RWPE2 (cell line): ENCODE data around the gene WWOX.

Experiments
- ATAC-seq: fragments of 200-7000 bp; cut with Tn5 transposase; 3 replicates; pipeline ENCODE4 v1.9.1; 2021; ENCODE audit warnings: low read depth
- DNase-seq: peaks from one replicate; pipeline ENCODE4 v3.0.0-alpha.2; 2020; ENCODE audit warnings: low spot score
- H3K27ac ChIP-seq: fragments of 450-650 bp; 2 replicates; pipeline ENCODE4 v1.5.1; 2017; ENCODE audit warnings: mild to moderate bottlenecking; ENCODE audit not compliant: poor library complexity, severe bottlenecking
- H3K27me3 ChIP-seq: fragments of 250-450 bp; sonication (Bioruptor Pico); 2 replicates; pipeline ENCODE4 v1.5.1; 2021; ENCODE audit warnings: mild to moderate bottlenecking, moderate library complexity; ENCODE audit not compliant: insufficient read depth, poor library complexity, severe bottlenecking
- H3K36me3 ChIP-seq: fragments of 250-450 bp; sonication (Bioruptor Pico); 2 replicates; pipeline ENCODE4 v1.5.1; 2020; ENCODE audit warnings: low read depth, mild to moderate bottlenecking, moderate library complexity
- H3K4me1 ChIP-seq: fragments of 250-450 bp; sonication (Bioruptor Pico); 2 replicates; pipeline ENCODE4 v1.5.1; 2021; ENCODE audit warnings: mild to moderate bottlenecking, moderate library complexity; ENCODE audit not compliant: insufficient read depth, poor library complexity, severe bottlenecking
- H3K4me3 ChIP-seq: fragments of 250-450 bp; sonication (Bioruptor Pico); 2 replicates; pipeline ENCODE4 v1.5.1; 2021; ENCODE audit warnings: mild to moderate bottlenecking, moderate library complexity; ENCODE audit not compliant: severe bottlenecking
- H3K9me3 ChIP-seq: fragments of 250-450 bp; sonication (Bioruptor Pico); 2 replicates; pipeline ENCODE4 v1.5.1; 2021; ENCODE audit warnings: mild to moderate bottlenecking, moderate library complexity; ENCODE audit not compliant: severe bottlenecking
- TF ChIP-seq, protein P1 (sequence below): fragments of 450-650 bp; IDR thresholded peaks from one replicate; pipeline ENCODE4 v1.5.1; 2017; ENCODE audit warnings: mild to moderate bottlenecking, moderate library complexity; ENCODE audit not compliant: poor library complexity, severe bottlenecking

WWOX gene

DNA sequence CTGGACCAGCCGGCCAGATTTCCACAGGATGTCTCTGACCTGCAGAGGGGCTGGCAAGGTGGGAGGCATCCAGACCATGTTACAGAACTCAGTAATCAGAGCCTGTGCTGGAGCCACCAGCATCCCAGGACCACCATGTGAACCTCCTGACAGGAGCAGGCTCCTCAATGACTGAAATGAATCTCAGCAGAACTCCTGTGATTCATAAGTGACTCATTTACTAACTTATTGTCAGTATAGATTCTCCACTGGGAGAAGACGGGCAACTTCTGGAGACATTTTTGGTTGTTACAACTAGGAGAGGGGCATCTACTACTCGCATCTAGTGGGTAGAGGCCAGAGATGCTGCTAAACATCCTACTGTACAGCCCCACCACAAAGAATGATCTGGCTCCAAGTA is 3.1 kb upstream of the WWOX start:
- Histone ChIP-seq H3K27me3 (no peaks in the 10 kb centered on the region), H3K36me3 (no peaks in the 10 kb centered on the region), H3K4me1 (peaks cover 8% of the 10 kb centered on the region), H3K9me3 (no peaks in the 10 kb centered on the region), H3K4me3 (no peak overlapping the region), H3K27ac (no peak overlapping the region)
- ATAC-seq = no peak
- TF ChIP-seq, protein P1, sequence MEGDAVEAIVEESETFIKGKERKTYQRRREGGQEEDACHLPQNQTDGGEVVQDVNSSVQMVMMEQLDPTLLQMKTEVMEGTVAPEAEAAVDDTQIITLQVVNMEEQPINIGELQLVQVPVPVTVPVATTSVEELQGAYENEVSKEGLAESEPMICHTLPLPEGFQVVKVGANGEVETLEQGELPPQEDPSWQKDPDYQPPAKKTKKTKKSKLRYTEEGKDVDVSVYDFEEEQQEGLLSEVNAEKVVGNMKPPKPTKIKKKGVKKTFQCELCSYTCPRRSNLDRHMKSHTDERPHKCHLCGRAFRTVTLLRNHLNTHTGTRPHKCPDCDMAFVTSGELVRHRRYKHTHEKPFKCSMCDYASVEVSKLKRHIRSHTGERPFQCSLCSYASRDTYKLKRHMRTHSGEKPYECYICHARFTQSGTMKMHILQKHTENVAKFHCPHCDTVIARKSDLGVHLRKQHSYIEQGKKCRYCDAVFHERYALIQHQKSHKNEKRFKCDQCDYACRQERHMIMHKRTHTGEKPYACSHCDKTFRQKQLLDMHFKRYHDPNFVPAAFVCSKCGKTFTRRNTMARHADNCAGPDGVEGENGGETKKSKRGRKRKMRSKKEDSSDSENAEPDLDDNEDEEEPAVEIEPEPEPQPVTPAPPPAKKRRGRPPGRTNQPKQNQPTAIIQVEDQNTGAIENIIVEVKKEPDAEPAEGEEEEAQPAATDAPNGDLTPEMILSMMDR = no peak
- no peak for DNase-seq

DNA sequence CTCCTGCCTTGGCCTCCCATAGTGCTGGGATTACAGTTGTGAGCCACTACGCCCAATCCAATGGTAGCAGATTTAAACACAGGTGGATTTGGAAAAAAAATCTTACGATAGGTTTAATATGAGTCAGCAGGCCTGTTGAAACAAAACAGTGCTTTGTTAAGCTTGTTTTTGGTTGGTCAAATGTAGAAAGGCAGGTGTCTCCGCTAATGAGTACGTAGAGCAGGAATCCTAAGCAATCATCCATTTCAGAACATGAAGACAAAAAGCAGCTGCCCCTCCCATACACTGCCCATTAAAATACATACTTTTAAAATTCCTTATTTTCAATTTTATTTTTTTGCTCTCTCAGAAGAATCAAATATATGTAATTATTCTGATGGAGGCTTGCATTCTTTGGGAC is 1.9 kb upstream of the WWOX start:
- TF ChIP-seq, protein P1 = no peak
- ATAC-seq = peak; percentile 13; the same call in 1 of the 3 replicates
- no peaks in the 10 kb centered on the region for H3K27me3 ChIP-seq
- DNase-seq = no peak
- no peaks in the 10 kb centered on the region for H3K36me3 ChIP-seq
- peak overlapping the region; percentile 7 for H3K27ac ChIP-seq
- H3K4me3 ChIP-seq = no peak overlapping the region
- H3K4me1 ChIP-seq = peaks cover 8% of the 10 kb centered on the region
- H3K9me3 ChIP-seq = no peaks in the 10 kb centered on the region

DNA sequence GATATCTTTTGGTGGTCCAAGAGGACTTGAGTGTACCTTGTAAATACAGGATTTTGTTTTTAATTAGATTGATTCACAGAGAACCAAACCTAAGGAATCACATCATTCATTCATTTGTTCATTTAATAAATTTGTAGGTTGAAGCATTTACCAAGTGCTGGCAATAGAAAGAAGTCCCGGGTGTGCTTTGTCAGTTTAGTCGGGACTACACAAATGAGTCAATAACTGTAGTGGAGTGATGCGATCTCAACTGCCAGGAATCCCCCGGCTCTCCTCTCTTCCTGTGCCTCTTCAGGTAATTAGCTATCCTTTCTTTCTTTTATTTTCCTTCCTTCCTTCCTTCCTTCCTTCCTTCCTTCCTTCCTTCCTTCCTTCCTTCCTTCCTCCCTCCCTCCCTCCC is 1.4 kb upstream of the WWOX start:
- H3K9me3 ChIP-seq = no peaks in the 10 kb centered on the region
- peak overlapping the region; percentile 7 for H3K27ac ChIP-seq
- H3K36me3 ChIP-seq = no peaks in the 10 kb centered on the region
- no peak overlapping the region for H3K4me3 ChIP-seq
- no peaks in the 10 kb centered on the region for H3K27me3 ChIP-seq
- no peak for DNase-seq
- no peak for ATAC-seq
- TF ChIP-seq, protein P1 = no peak
- H3K4me1 ChIP-seq = peaks cover 8% of the 10 kb centered on the region

DNA sequence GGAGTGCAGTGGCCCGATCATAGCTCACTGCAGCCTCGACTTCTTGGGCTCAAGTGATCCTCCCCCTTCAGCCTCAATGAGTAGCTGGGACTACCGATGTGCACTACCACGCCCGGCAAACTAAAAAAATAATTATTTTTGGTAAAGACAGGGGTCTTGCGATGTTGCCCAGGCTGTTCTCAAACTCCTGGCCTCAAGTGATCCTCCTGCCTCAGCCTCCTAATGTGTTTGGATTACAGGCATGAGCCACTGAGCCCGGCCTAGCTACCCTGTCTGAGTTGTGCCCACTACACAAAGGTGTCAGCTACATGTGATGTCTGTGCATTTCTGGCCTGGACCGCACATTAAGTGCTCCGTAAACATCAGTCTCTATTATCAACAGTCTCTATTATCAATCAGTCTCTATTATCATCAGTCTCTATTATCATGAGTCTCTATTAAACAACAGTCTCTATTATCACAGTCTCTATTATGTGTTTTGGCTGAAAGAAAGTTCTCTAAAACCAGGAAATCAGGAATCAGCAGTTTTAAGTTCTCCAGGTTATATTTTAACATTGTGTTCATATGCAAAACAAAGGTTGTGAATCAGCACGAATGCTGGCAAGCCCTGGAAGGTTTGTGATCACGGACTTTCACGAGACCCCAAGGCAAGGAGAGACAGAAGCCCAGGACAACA is 721 bp upstream of the WWOX start:
- Histone ChIP-seq H3K4me3 (peak overlapping the region; percentile 58), H3K27ac (peak overlapping the region; percentile 79), H3K36me3 (no peaks in the 10 kb centered on the region), H3K4me1 (peaks cover 8% of the 10 kb centered on the region), H3K9me3 (no peaks in the 10 kb centered on the region), H3K27me3 (no peaks in the 10 kb centered on the region)
- DNase-seq (no peak), ATAC-seq (no peak)
- TF ChIP-seq, protein P1 = no peak

DNA sequence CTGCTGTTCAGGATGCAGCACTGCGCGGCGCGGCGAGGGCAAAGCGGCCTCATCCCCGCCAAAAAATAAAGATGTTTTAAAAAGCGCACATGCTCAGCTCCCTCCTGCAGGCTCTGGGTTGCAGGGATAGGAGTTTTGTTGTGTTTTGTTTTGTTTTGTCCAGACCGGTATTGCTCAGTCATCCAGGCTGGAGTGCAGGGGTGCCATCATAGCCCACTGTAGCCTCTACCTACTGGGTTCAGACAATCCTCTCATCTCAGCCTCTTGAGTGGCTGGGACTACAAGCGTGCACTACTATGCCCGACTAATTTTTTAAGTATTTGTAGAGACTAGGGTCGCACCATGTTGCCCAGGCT is 636 bp downstream of the WWOX start:
- peak; percentile 24 for ATAC-seq
- peaks cover 10% of the 10 kb centered on the region for H3K4me1 ChIP-seq
- peak overlapping the region; percentile 79 for H3K27ac ChIP-seq

More for the DNA sequence above, 636 bp downstream of the WWOX start:
- no peaks in the 10 kb centered on the region for H3K9me3 ChIP-seq
- H3K27me3 ChIP-seq = no peaks in the 10 kb centered on the region
- H3K36me3 ChIP-seq = no peaks in the 10 kb centered on the region
- H3K4me3 ChIP-seq = peak overlapping the region; percentile 58
- DNase-seq = no peak
- TF ChIP-seq, protein P1 = peak; percentile 67
